ENCODE measurements around the gene ANXA1. TPM values are rescaled to one million over a fixed set of nuclear protein-coding genes. Genes with fewer than 3 reads are reported as not detected.

The ANXA1 gene
- total RNA-seq, 1 experiment from 2014 or later, result 72.0 TPM

GRCh38 chr9:73172901-73173215 lies 21.2 kb downstream of the ANXA1 start:
- ChIA-PET CTCF (no interaction called here), POLR2A (no interaction called here)
- peaks cover 3% of the 10 kb centered on the region; the same call in 1 of the 2 replicates for H3K36me3 ChIP-seq (ENCODE audit: control insufficient read depth, insufficient read depth, low read length)
- ATAC-seq (no peak), DNase-seq (ENCODE audit: low read depth, low spot score) (no peak)
- no peak overlapping the region for H3K4me3 ChIP-seq (ENCODE audit: low read depth in 2 of 2, low read length in 2 of 2)
- BruUV-seq (replicated peaks), result no TSS peak
- TF ChIP-seq CTCF (IDR thresholded peaks at IDR 0.05) (no peak), TCF7L2 (IDR thresholded peaks at IDR 0.05; ENCODE audit: low read depth, low read length) (no peak), POLR2AphosphoS5 (IDR thresholded peaks at IDR 0.05; ENCODE audit: low read depth, low read length) (no peak), SIN3A (IDR thresholded peaks at IDR 0.05; ENCODE audit: borderline replicate concordance, insufficient read depth, low read depth, low read length) (no peak), REST (IDR thresholded peaks at IDR 0.05; ENCODE audit: insufficient read depth in 1 of 2, low read depth in 2 of 2, low read length in 1 of 2) (no peak)
- no peak overlapping the region for H3K27ac ChIP-seq (ENCODE audit: low read length)
- H3K4me1 ChIP-seq (ENCODE audit: control insufficient read depth, insufficient read depth, low read length), result no peaks in the 10 kb centered on the region
- in situ Hi-C loops (cut with HindIII; ENCODE audit: low pct_unique_long_range_greater_than_20kb, low sequenced_read_pairs) (no loop called here), intact Hi-C loops (cut with micrococcal nuclease; ENCODE audit: unreplicated experiment) (no loop called here)
- H3K27me3 ChIP-seq (ENCODE audit: control insufficient read depth, insufficient read depth, low read length), result no peaks in the 10 kb centered on the region
- no peaks in the 10 kb centered on the region for H3K9me3 ChIP-seq (ENCODE audit: control insufficient read depth, insufficient read depth, low read depth, low read length)

- Histone ChIP-seq H3K36me3 (ENCODE audit: control insufficient read depth, insufficient read depth, low read length) (peaks cover 3% of the 10 kb centered on the region; the same call in 1 of the 2 replicates), H3K4me3 (ENCODE audit: low read depth in 2 of 2, low read length in 2 of 2) (no peak overlapping the region), H3K4me1 (ENCODE audit: control insufficient read depth, insufficient read depth, low read length) (no peaks in the 10 kb centered on the region), H3K27ac (ENCODE audit: low read length) (no peak overlapping the region), H3K27me3 (ENCODE audit: control insufficient read depth, insufficient read depth, low read length) (no peaks in the 10 kb centered on the region), H3K9me3 (ENCODE audit: control insufficient read depth, insufficient read depth, low read depth, low read length) (no peaks in the 10 kb centered on the region)
- TF ChIP-seq TCF7L2 (IDR thresholded peaks at IDR 0.05; ENCODE audit: low read depth, low read length) (no peak), POLR2AphosphoS5 (IDR thresholded peaks at IDR 0.05; ENCODE audit: low read depth, low read length) (no peak), REST (IDR thresholded peaks at IDR 0.05; ENCODE audit: insufficient read depth in 1 of 2, low read depth in 2 of 2, low read length in 1 of 2) (no peak)
- BruUV-seq (replicated peaks), result no TSS peak
- ChIA-PET POLR2A (interaction anchor here (0.8 kb wide), 1 partner anchor 41 kb away, joined by 11 read pairs; no protein-coding TSS in a partner anchor), CTCF (interaction anchor here (0.6 kb wide), 1 partner anchor 59 kb away, joined by 7 read pairs; no protein-coding TSS in a partner anchor)
- intact Hi-C loops (cut with micrococcal nuclease; ENCODE audit: unreplicated experiment), result no loop called here
- ATAC-seq (no peak), DNase-seq (ENCODE audit: low read depth, low spot score) (no peak)
- in situ Hi-C loops (cut with HindIII; ENCODE audit: low pct_unique_long_range_greater_than_20kb, low sequenced_read_pairs), result no loop called here
These were observed 22.1 kb downstream of the ANXA1 start for GRCh38 chr9:73173557-73174329.

All from Panc1 (cell line).